SK-N-SH treated with all-trans-retinoic acid at 6 μM for 48 hours (cell line): ENCODE measurements around the gene MYL6.

Experiments used
- ATAC-seq: fragments of 200-7000 bp; cut with Tn5 transposase; 3 replicates; pipeline ENCODE4 v1.9.1; 2020; ENCODE audit warnings: mild to moderate bottlenecking, moderate library complexity
- ARNTL ChIP-seq: fragments of 450-650 bp; formaldehyde crosslinking; IDR thresholded peaks from 2 replicates; pipeline ENCODE4 v1.5.0; 2020; ENCODE audit warnings: low read depth, mild to moderate bottlenecking, moderate library complexity, borderline replicate concordance
- BACH2 ChIP-seq: fragments of 250-450 bp; sonication (Bioruptor Pico); IDR thresholded peaks from 2 replicates; pipeline ENCODE4 v1.9.0; 2021; ENCODE audit warnings: mild to moderate bottlenecking, borderline replicate concordance
- CSDC2 ChIP-seq: fragments of 250-450 bp; sonication (Bioruptor Pico); IDR thresholded peaks from 2 replicates; pipeline ENCODE4 v1.5.0; 2020; ENCODE audit warnings: mild to moderate bottlenecking, moderate library complexity
- ESRRG ChIP-seq: fragments of 250-450 bp; sonication (Bioruptor Pico); IDR thresholded peaks from 2 replicates; pipeline ENCODE4 v1.6.1; 2021; ENCODE audit warnings: mild to moderate bottlenecking
- GLIS3 ChIP-seq: fragments of 250-450 bp; sonication (Bioruptor Pico); IDR thresholded peaks from 2 replicates; pipeline ENCODE4 v1.5.0; 2020; ENCODE audit warnings: mild to moderate bottlenecking, moderate library complexity
- ISL1 ChIP-seq: fragments of 250-450 bp; sonication (Bioruptor Pico); IDR thresholded peaks from 2 replicates; pipeline ENCODE4 v2.1.2; 2022; ENCODE audit warnings: mild to moderate bottlenecking, moderate library complexity
- OSR1 ChIP-seq: fragments of 250-450 bp; sonication (Bioruptor Pico); IDR thresholded peaks from 2 replicates; pipeline ENCODE4 v1.8.0; 2022; ENCODE audit warnings: moderate library complexity, mild to moderate bottlenecking, inconsistent platforms
- PPARA ChIP-seq: fragments of 250-450 bp; sonication (Bioruptor Pico); IDR thresholded peaks from 2 replicates; pipeline ENCODE4 v1.5.0; 2020; ENCODE audit warnings: mild to moderate bottlenecking, borderline replicate concordance
- RARB ChIP-seq: fragments of 250-450 bp; sonication (Bioruptor Pico); IDR thresholded peaks from 2 replicates; pipeline ENCODE4 v1.8.0; 2021; ENCODE audit warnings: mild to moderate bottlenecking, moderate library complexity
- SNAI2 ChIP-seq: fragments of 250-450 bp; sonication (Bioruptor Pico); IDR thresholded peaks from 2 replicates; pipeline ENCODE4 v1.5.0; 2020; ENCODE audit warnings: mild to moderate bottlenecking, moderate library complexity
- TCF4 ChIP-seq: fragments of 250-450 bp; sonication (Bioruptor Pico); IDR thresholded peaks from 2 replicates; pipeline ENCODE4 v1.8.0; 2021; ENCODE audit warnings: mild to moderate bottlenecking, moderate library complexity, borderline replicate concordance
- TOX ChIP-seq: fragments of 250-450 bp; sonication (Bioruptor Pico); IDR thresholded peaks from 2 replicates; pipeline ENCODE4 v1.8.0; 2021; ENCODE audit warnings: mild to moderate bottlenecking, moderate library complexity, borderline replicate concordance
- ZC3H10 ChIP-seq: fragments of 250-450 bp; sonication (Bioruptor Pico); IDR thresholded peaks from 2 replicates; pipeline ENCODE4 v1.5.1; 2021; ENCODE audit warnings: mild to moderate bottlenecking, moderate library complexity
- ZFP3 ChIP-seq: fragments of 250-450 bp; sonication (Bioruptor Pico); IDR thresholded peaks from 2 replicates; pipeline ENCODE4 v1.5.0; 2020; ENCODE audit warnings: mild to moderate bottlenecking, moderate library complexity
- ZFP30 ChIP-seq: fragments of 450-650 bp; formaldehyde crosslinking; IDR thresholded peaks from 2 replicates; pipeline ENCODE4 v1.5.0; 2022; ENCODE audit warnings: mild to moderate bottlenecking, moderate library complexity
- ZNF565 ChIP-seq: fragments of 450-650 bp; formaldehyde crosslinking; conservative IDR thresholded peaks from 2 replicates; pipeline ENCODE4 v1.5.0; 2020; ENCODE audit warnings: low read depth, mild to moderate bottlenecking, moderate library complexity
- ZNF70 ChIP-seq: fragments of 450-650 bp; formaldehyde crosslinking; IDR thresholded peaks from 2 replicates; pipeline ENCODE4 v1.5.0; 2020; ENCODE audit warnings: mild to moderate bottlenecking, moderate library complexity
- ZNF8 ChIP-seq: fragments of 450-650 bp; formaldehyde crosslinking; IDR thresholded peaks from 2 replicates; pipeline ENCODE4 v1.5.0; 2020; ENCODE audit warnings: mild to moderate bottlenecking, moderate library complexity
- TF ChIP-seq, protein P1 (sequence below): fragments of 250-450 bp; sonication (Bioruptor Pico); IDR thresholded peaks from 2 replicates; pipeline ENCODE4 v1.5.1; 2020; ENCODE audit warnings: low read depth, mild to moderate bottlenecking, moderate library complexity
- TF ChIP-seq, protein P2 (sequence below): fragments of 250-450 bp; sonication (Bioruptor Pico); IDR thresholded peaks from 2 replicates; pipeline ENCODE4 v1.5.0; 2020; ENCODE audit warnings: mild to moderate bottlenecking, moderate library complexity
- TF ChIP-seq, protein P3 (sequence below): fragments of 250-450 bp; sonication (Bioruptor Pico); IDR thresholded peaks from 2 replicates; pipeline ENCODE4 v1.5.1; 2021; ENCODE audit warnings: mild to moderate bottlenecking, moderate library complexity

MYL6 gene

DNA sequence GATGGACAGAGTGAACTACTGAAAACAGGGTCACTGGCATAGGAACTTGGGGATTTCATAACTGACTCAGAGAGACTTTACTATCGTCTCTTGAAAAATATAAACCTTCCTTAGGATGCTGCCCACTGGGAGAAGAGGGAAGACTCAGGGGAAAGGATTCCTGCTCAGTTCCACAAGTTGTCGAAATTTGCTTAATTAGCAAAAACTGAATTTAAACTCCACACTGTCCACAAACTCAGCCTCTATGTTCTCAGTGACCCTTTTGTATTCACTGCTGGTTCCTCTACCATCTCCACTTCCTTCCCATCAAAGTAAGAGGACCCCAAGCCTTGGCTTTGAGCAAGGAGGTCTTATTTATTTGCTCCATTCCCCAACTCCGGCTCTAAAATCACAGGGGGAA, 12.9 kb upstream of the MYL6 start:
- no peak for ATAC-seq
- TF ChIP-seq, protein P1, sequence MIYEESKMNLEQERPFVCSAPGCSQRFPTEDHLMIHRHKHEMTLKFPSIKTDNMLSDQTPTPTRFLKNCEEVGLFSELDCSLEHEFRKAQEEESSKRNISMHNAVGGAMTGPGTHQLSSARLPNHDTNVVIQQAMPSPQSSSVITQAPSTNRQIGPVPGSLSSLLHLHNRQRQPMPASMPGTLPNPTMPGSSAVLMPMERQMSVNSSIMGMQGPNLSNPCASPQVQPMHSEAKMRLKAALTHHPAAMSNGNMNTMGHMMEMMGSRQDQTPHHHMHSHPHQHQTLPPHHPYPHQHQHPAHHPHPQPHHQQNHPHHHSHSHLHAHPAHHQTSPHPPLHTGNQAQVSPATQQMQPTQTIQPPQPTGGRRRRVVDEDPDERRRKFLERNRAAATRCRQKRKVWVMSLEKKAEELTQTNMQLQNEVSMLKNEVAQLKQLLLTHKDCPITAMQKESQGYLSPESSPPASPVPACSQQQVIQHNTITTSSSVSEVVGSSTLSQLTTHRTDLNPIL (CRISPR knock-in tag) = no peak
- TF ChIP-seq TCF4 (no peak), OSR1 (CRISPR knock-in tag) (no peak), SNAI2 (CRISPR knock-in tag) (no peak), ARNTL (CRISPR knock-in tag) (no peak), ZFP3 (no peak), PPARA (CRISPR knock-in tag) (no peak), ZNF70 (CRISPR knock-in tag) (no peak), ZNF8 (CRISPR knock-in tag) (no peak), CSDC2 (CRISPR knock-in tag) (no peak), GLIS3 (CRISPR knock-in tag) (no peak), ZC3H10 (CRISPR knock-in tag) (no peak), TOX (CRISPR knock-in tag) (no peak), ESRRG (no peak), BACH2 (CRISPR knock-in tag) (no peak), ZNF565 (CRISPR knock-in tag) (no peak), ZFP30 (no peak)
- TF ChIP-seq, protein P2, sequence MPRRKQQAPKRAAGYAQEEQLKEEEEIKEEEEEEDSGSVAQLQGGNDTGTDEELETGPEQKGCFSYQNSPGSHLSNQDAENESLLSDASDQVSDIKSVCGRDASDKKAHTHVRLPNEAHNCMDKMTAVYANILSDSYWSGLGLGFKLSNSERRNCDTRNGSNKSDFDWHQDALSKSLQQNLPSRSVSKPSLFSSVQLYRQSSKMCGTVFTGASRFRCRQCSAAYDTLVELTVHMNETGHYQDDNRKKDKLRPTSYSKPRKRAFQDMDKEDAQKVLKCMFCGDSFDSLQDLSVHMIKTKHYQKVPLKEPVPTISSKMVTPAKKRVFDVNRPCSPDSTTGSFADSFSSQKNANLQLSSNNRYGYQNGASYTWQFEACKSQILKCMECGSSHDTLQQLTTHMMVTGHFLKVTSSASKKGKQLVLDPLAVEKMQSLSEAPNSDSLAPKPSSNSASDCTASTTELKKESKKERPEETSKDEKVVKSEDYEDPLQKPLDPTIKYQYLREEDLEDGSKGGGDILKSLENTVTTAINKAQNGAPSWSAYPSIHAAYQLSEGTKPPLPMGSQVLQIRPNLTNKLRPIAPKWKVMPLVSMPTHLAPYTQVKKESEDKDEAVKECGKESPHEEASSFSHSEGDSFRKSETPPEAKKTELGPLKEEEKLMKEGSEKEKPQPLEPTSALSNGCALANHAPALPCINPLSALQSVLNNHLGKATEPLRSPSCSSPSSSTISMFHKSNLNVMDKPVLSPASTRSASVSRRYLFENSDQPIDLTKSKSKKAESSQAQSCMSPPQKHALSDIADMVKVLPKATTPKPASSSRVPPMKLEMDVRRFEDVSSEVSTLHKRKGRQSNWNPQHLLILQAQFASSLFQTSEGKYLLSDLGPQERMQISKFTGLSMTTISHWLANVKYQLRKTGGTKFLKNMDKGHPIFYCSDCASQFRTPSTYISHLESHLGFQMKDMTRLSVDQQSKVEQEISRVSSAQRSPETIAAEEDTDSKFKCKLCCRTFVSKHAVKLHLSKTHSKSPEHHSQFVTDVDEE (CRISPR knock-in tag) = no peak

DNA sequence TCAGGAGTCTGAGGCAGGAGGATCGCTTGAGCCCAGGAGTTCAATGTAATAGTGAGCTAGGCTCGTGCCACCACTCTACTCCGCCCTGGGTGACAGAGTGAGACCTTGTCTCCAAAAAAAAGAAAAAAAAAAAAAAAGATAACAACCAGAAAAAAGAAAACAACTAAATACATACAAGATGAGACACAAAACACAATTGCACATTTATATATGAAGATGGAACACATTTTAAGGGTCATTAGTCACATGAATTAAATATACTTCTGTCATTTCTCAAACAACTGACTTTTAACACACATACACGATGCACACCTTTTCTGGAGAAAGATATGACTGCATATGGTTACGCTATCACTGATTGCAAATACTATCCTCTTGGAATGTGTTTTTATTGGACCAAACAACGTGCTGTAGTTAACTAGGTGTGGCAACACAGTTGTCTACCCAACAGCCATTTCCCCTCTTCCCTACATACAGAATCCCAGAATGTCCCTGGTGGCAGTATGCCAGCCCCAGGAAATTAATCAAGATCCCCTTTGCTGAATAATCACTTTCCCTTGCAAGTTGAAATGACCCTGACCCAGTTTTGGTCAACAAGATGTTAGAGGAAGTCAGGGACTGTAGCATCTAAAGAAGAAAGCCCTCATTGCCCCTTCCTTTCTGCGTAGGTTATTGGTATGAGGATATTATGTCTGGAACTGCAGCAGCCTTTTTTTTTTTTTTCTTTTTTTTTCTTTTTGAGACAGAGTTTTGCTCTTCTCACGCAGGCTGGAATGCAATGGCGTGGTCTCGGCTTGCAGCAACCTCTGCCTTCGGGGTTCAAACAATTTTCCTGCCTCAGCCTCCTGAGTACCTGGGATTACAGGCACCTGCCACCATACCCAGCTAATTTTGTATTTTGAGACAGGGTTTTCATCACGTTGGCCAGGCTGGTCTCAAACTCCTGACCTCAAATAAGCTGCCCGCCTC, 11.4 kb upstream of the MYL6 start:
- TF ChIP-seq, protein P1 (CRISPR knock-in tag) = no peak
- TF ChIP-seq ZFP3 (no peak), ZNF565 (CRISPR knock-in tag) (no peak), CSDC2 (CRISPR knock-in tag) (no peak), ZFP30 (no peak), PPARA (CRISPR knock-in tag) (no peak), ZNF8 (CRISPR knock-in tag) (no peak), ZNF70 (CRISPR knock-in tag) (no peak), TCF4 (no peak), GLIS3 (CRISPR knock-in tag) (no peak), RARB (CRISPR knock-in tag) (no peak), SNAI2 (CRISPR knock-in tag) (no peak), ARNTL (CRISPR knock-in tag) (no peak), ESRRG (no peak), ZC3H10 (CRISPR knock-in tag) (no peak), ISL1 (CRISPR knock-in tag) (no peak), BACH2 (CRISPR knock-in tag) (no peak)
- TF ChIP-seq, protein P3, sequence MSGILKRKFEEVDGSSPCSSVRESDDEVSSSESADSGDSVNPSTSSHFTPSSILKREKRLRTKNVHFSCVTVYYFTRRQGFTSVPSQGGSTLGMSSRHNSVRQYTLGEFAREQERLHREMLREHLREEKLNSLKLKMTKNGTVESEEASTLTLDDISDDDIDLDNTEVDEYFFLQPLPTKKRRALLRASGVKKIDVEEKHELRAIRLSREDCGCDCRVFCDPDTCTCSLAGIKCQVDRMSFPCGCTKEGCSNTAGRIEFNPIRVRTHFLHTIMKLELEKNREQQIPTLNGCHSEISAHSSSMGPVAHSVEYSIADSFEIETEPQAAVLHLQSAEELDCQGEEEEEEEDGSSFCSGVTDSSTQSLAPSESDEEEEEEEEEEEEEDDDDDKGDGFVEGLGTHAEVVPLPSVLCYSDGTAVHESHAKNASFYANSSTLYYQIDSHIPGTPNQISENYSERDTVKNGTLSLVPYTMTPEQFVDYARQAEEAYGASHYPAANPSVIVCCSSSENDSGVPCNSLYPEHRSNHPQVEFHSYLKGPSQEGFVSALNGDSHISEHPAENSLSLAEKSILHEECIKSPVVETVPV = no peak
- TF ChIP-seq, protein P2 (CRISPR knock-in tag) = no peak
- no peak for ATAC-seq
